ENCODE measurements around the gene CCNY.

Gene CCNY

GRCh38 chr10:35347121-35347562, 10.8 kb downstream of the CCNY start:
- TF ChIP-seq TEAD4 (IDR thresholded peaks at IDR 0.05) (no peak), TCF12 (IDR thresholded peaks at IDR 0.05; ENCODE audit: low read depth) (no peak), NFIC (IDR thresholded peaks at IDR 0.05) (no peak), YY1 (IDR thresholded peaks at IDR 0.05; ENCODE audit: low read depth) (no peak), CEBPB (IDR thresholded peaks at IDR 0.05) (no peak), ZBTB7A (IDR thresholded peaks at IDR 0.05; ENCODE audit: low read depth) (no peak), MAX (IDR thresholded peaks at IDR 0.05) (no peak), CREB1 (IDR thresholded peaks at IDR 0.05; ENCODE audit: low read depth) (no peak), FOXM1 (IDR thresholded peaks at IDR 0.05; ENCODE audit: borderline replicate concordance, low read depth) (no peak), RAD21 (IDR thresholded peaks at IDR 0.05; ENCODE audit: low read depth) (no peak), EP300 (IDR thresholded peaks at IDR 0.05; ENCODE audit: borderline replicate concordance) (no peak), TAF1 (IDR thresholded peaks at IDR 0.05; ENCODE audit: low read depth) (no peak), EGR1 (IDR thresholded peaks at IDR 0.05) (no peak)
- TF ChIP-seq, protein P1, sequence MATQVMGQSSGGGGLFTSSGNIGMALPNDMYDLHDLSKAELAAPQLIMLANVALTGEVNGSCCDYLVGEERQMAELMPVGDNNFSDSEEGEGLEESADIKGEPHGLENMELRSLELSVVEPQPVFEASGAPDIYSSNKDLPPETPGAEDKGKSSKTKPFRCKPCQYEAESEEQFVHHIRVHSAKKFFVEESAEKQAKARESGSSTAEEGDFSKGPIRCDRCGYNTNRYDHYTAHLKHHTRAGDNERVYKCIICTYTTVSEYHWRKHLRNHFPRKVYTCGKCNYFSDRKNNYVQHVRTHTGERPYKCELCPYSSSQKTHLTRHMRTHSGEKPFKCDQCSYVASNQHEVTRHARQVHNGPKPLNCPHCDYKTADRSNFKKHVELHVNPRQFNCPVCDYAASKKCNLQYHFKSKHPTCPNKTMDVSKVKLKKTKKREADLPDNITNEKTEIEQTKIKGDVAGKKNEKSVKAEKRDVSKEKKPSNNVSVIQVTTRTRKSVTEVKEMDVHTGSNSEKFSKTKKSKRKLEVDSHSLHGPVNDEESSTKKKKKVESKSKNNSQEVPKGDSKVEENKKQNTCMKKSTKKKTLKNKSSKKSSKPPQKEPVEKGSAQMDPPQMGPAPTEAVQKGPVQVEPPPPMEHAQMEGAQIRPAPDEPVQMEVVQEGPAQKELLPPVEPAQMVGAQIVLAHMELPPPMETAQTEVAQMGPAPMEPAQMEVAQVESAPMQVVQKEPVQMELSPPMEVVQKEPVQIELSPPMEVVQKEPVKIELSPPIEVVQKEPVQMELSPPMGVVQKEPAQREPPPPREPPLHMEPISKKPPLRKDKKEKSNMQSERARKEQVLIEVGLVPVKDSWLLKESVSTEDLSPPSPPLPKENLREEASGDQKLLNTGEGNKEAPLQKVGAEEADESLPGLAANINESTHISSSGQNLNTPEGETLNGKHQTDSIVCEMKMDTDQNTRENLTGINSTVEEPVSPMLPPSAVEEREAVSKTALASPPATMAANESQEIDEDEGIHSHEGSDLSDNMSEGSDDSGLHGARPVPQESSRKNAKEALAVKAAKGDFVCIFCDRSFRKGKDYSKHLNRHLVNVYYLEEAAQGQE (IDR thresholded peaks at IDR 0.05; ENCODE audit: low read depth): no peak
- TF ChIP-seq, protein P2, sequence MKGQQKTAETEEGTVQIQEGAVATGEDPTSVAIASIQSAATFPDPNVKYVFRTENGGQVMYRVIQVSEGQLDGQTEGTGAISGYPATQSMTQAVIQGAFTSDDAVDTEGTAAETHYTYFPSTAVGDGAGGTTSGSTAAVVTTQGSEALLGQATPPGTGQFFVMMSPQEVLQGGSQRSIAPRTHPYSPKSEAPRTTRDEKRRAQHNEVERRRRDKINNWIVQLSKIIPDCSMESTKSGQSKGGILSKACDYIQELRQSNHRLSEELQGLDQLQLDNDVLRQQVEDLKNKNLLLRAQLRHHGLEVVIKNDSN (IDR thresholded peaks at IDR 0.05): no peak

DNA sequence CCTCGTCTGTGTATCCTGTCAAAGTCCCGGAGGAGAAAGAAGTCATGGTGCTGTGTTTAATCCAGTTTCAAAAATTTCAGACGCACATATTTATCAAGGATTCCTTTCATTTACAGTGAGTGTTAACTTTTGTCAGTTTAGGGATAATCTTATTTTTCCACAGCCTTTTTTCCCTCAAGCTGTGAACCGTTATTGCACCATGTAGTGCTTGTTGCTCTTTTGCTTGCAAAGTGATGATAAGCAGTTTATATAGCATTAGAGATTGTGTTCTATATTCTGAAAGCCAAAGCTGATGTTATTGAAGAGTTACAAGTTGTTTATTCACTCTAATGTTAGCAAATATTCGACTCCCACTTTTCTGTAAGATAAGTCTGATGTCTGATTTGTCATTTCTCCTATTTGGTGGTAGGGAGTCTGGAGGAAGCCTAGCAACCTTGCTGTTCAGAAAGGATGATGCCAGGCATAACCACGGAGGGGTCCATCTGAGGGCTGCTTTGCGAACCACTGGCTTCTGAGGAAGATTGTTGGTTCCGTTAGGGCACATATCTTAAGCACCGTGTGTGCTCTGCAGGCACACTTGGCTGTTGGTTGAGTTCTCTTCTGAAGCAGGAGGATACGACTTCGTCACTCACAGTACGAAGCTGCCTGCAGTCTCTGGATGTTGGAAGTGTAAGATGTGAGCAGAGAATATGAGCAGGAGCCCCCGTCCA, 11.7 kb downstream of the CCNY start:
- TF ChIP-seq MAX (IDR thresholded peaks at IDR 0.05) (no peak), CREB1 (IDR thresholded peaks at IDR 0.05; ENCODE audit: low read depth) (no peak), YY1 (IDR thresholded peaks at IDR 0.05; ENCODE audit: low read depth) (no peak), TCF12 (IDR thresholded peaks at IDR 0.05; ENCODE audit: low read depth) (no peak), EGR1 (IDR thresholded peaks at IDR 0.05) (no peak), EP300 (IDR thresholded peaks at IDR 0.05; ENCODE audit: borderline replicate concordance) (no peak), TEAD4 (IDR thresholded peaks at IDR 0.05) (no peak), ZBTB7A (IDR thresholded peaks at IDR 0.05; ENCODE audit: low read depth) (no peak), CEBPB (IDR thresholded peaks at IDR 0.05) (no peak)
- TF ChIP-seq, protein P2 (IDR thresholded peaks at IDR 0.05): no peak
- TF ChIP-seq, protein P1 (IDR thresholded peaks at IDR 0.05; ENCODE audit: low read depth): no peak

- TF ChIP-seq FOXM1 (IDR thresholded peaks at IDR 0.05; ENCODE audit: borderline replicate concordance, low read depth): no peak
- no peak for TF ChIP-seq RAD21 (IDR thresholded peaks at IDR 0.05; ENCODE audit: low read depth)
- TF ChIP-seq, protein P2 (IDR thresholded peaks at IDR 0.05): no peak
Measured at GRCh38 chr10:35348609-35349388, 12.5 kb downstream of the CCNY start.

DNA sequence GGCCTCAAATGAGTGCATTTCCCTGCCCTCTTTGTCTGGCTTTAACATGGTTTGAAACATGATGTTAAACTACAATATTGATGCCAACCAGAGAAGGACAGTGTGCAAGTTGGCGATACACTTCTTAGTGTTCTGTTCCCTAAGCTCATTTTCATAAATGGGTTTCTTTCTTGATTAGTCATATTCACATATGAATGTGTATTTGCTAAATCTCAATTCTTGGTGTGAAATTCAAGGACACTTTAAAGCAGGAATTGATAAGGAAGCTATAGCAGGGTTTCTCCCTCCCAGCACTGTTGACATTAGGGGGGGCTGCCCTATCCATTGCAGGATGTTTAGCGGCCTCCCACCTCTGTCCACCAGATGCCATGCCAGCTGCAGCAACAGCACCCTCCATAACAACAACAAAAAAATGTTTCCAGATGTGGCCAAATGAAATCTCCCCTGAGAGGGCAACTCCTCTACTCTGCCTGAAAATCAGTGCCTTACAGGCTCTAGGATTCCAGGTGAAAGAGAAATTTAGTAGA, 13.1 kb downstream of the CCNY start:
- no peak for TF ChIP-seq MAX (IDR thresholded peaks at IDR 0.05)
- no peak for TF ChIP-seq TEAD4 (IDR thresholded peaks at IDR 0.05)
- TF ChIP-seq ZBTB7A (IDR thresholded peaks at IDR 0.05; ENCODE audit: low read depth): no peak

- TF ChIP-seq, protein P1 (IDR thresholded peaks at IDR 0.05; ENCODE audit: low read depth): no peak
- TF ChIP-seq ZBTB7A (IDR thresholded peaks at IDR 0.05; ENCODE audit: low read depth): no peak
- TF ChIP-seq FOXM1 (IDR thresholded peaks at IDR 0.05; ENCODE audit: borderline replicate concordance, low read depth): no peak
- TF ChIP-seq MAX (IDR thresholded peaks at IDR 0.05): no peak
Measured at GRCh38 chr10:35351021-35351420, 14.7 kb downstream of the CCNY start.

Measured in Ishikawa (cell line).